ENCODE results near the gene ZSWIM2. TPM values are rescaled to one million over a fixed set of nuclear protein-coding genes. Genes with fewer than 3 reads are reported as not detected.

ZSWIM2 gene
- total and polyA plus RNA-seq, 2 of the 4 experiments (the other 2 are of a cell fraction), result 0.09 TPM; not detected in 1

DNA sequence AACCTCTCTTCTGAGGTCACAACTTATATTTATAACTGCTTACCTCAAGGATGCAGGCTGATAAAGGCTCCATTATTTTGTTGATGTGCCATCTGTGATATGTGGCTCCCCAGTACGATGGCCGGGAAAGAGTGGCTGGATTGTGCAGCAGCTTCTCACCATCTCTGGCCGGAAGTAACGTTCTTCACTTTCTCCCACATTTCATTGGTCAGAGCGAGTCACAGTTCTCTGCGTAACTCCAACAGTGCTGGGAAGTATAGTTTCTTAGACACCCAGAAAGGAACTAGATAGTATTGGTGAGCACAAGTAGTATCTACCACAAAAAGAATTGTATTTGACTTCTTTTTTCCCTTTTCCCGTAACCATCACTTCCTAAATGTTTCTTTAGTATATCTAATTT lies 28.7 kb downstream of the ZSWIM2 start:
- Histone ChIP-seq H3K9me3 (ENCODE audit: control insufficient read depth, insufficient read depth, low read length) (no peaks in the 10 kb centered on the region), H4K5ac (ENCODE audit: low read depth, low read length) (no peak overlapping the region), H2AK5ac (ENCODE audit: low read depth, low read length) (no peak overlapping the region), H3K4me3 (ENCODE audit: insufficient read depth, low read depth, low read length) (no peak overlapping the region), H3K27ac (ENCODE audit: insufficient read depth, low read length) (no peak overlapping the region), H3K56ac (ENCODE audit: extremely low read depth, insufficient read depth, low read length) (no peak overlapping the region), H3K9me1 (ENCODE audit: insufficient read depth, low read length) (no peaks in the 10 kb centered on the region), H3K18ac (ENCODE audit: low read depth, low read length) (no peak overlapping the region), H2BK5ac (ENCODE audit: low read depth, low read length, poor library complexity, severe bottlenecking) (no peak overlapping the region), H3K27me3 (ENCODE audit: control insufficient read depth, insufficient read depth, low read length) (no peaks in the 10 kb centered on the region), H3K79me1 (ENCODE audit: low read depth in 1 of 2, low read length in 2 of 2) (no peaks in the 10 kb centered on the region), H3K23ac (ENCODE audit: low read depth, low read length) (no peak overlapping the region), H3K14ac (replicated peaks; ENCODE audit: low read depth, low read length) (no peak overlapping the region), H2BK20ac (ENCODE audit: low read depth, low read length) (no peak overlapping the region), H3K4me1 (ENCODE audit: control insufficient read depth, insufficient read depth, low read length) (no peaks in the 10 kb centered on the region), H2AFZ (replicated peaks; ENCODE audit: low read length, poor library complexity) (no peak overlapping the region), H3K4ac (ENCODE audit: low read depth, low read length) (no peak overlapping the region), H4K20me1 (ENCODE audit: insufficient read depth, low read length) (no peaks in the 10 kb centered on the region), H2AK9ac (replicated peaks; ENCODE audit: low read depth, low read length, poor library complexity) (no peak overlapping the region), H2BK120ac (ENCODE audit: low read depth, low read length) (no peak overlapping the region), H2BK15ac (ENCODE audit: low read depth, low read length) (no peak overlapping the region), H3K36me3 (ENCODE audit: control insufficient read depth, insufficient read depth, low read length) (no peaks in the 10 kb centered on the region), H3K9ac (ENCODE audit: low read depth, low read length) (no peak overlapping the region), H4K8ac (ENCODE audit: low read depth in 2 of 2, low read length in 2 of 2) (no peak overlapping the region), H3K4me2 (ENCODE audit: low read depth, low read length) (no peak overlapping the region), H4K91ac (ENCODE audit: insufficient read depth, low read depth, low read length) (no peak overlapping the region)
- DNase-seq, result peak; percentile 20
- CTCF ChIA-PET, result interaction anchor here (0.8 kb wide), 1 partner anchor 13 kb away, joined by 3 read pairs; no protein-coding TSS in a partner anchor
- WGBS, 2 experiments (ENCODE audit: extremely low coverage in 2 of 2, insufficient read length in 1 of 2), result no CpG with 5 or more reads among the region's 7 CpGs
- no peak; the same call in 1 of the 2 replicates for ATAC-seq (ENCODE audit: low read depth)
- dilution Hi-C loops (cut with HindIII; ENCODE audit: low sequenced_read_pairs, unreplicated experiment), result no loop called here
- BruUV-seq (replicated peaks), result no TSS peak
- intact Hi-C loops (cut with micrococcal nuclease), result no loop called here
- POLR2A ChIA-PET (ENCODE audit: unreplicated experiment), result no interaction called here
- in situ Hi-C loops (cut with MboI; ENCODE audit: low sequenced_read_pairs), result no loop called here
- TF ChIP-seq RAD21 (IDR thresholded peaks at IDR 0.05; ENCODE audit: low read length), result no peak
- no peak for TF ChIP-seq NFE2L2 (IDR thresholded peaks at IDR 0.05; ENCODE audit: low read depth, low read length)
- no peak for TF ChIP-seq MXI1 (IDR thresholded peaks at IDR 0.05; ENCODE audit: borderline replicate concordance, low read depth, low read length)
- TF ChIP-seq, protein P1, sequence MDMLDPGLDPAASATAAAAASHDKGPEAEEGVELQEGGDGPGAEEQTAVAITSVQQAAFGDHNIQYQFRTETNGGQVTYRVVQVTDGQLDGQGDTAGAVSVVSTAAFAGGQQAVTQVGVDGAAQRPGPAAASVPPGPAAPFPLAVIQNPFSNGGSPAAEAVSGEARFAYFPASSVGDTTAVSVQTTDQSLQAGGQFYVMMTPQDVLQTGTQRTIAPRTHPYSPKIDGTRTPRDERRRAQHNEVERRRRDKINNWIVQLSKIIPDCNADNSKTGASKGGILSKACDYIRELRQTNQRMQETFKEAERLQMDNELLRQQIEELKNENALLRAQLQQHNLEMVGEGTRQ (IDR thresholded peaks at IDR 0.05; ENCODE audit: low read depth, low read length), result no peak
- no peak for TF ChIP-seq CHD1 (IDR thresholded peaks at IDR 0.05; ENCODE audit: low read depth, low read length)
- TF ChIP-seq MAFK (IDR thresholded peaks at IDR 0.05; ENCODE audit: low read depth, low read length), result no peak
- no peak for TF ChIP-seq RFX5 (IDR thresholded peaks at IDR 0.05; ENCODE audit: low read depth, low read length)
- TF ChIP-seq, protein P2, sequence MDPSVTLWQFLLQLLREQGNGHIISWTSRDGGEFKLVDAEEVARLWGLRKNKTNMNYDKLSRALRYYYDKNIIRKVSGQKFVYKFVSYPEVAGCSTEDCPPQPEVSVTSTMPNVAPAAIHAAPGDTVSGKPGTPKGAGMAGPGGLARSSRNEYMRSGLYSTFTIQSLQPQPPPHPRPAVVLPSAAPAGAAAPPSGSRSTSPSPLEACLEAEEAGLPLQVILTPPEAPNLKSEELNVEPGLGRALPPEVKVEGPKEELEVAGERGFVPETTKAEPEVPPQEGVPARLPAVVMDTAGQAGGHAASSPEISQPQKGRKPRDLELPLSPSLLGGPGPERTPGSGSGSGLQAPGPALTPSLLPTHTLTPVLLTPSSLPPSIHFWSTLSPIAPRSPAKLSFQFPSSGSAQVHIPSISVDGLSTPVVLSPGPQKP (IDR thresholded peaks at IDR 0.05; ENCODE audit: borderline replicate concordance, low read depth, low read length), result no peak
- no peak for TF ChIP-seq POLR2A (IDR thresholded peaks at IDR 0.05; ENCODE audit: low read depth, low read length)
- TF ChIP-seq FOS (IDR thresholded peaks at IDR 0.05; ENCODE audit: low read depth, low read length), result no peak
- TF ChIP-seq BHLHE40 (IDR thresholded peaks at IDR 0.05; ENCODE audit: low read depth, low read length), result no peak
- no peak for TF ChIP-seq CEBPB (IDR thresholded peaks at IDR 0.05; ENCODE audit: low read depth, low read length)
- no peak for TF ChIP-seq SMC3 (IDR thresholded peaks at IDR 0.05; ENCODE audit: low read depth, low read length)
- TF ChIP-seq, protein P3, sequence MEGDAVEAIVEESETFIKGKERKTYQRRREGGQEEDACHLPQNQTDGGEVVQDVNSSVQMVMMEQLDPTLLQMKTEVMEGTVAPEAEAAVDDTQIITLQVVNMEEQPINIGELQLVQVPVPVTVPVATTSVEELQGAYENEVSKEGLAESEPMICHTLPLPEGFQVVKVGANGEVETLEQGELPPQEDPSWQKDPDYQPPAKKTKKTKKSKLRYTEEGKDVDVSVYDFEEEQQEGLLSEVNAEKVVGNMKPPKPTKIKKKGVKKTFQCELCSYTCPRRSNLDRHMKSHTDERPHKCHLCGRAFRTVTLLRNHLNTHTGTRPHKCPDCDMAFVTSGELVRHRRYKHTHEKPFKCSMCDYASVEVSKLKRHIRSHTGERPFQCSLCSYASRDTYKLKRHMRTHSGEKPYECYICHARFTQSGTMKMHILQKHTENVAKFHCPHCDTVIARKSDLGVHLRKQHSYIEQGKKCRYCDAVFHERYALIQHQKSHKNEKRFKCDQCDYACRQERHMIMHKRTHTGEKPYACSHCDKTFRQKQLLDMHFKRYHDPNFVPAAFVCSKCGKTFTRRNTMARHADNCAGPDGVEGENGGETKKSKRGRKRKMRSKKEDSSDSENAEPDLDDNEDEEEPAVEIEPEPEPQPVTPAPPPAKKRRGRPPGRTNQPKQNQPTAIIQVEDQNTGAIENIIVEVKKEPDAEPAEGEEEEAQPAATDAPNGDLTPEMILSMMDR (conservative IDR thresholded peaks at IDR 0.05; ENCODE audit: low read depth, low read length), result no peak
- no peak for TF ChIP-seq RCOR1 (IDR thresholded peaks at IDR 0.05; ENCODE audit: insufficient replicate concordance, low read length)
- TF ChIP-seq MAZ (IDR thresholded peaks at IDR 0.05; ENCODE audit: borderline replicate concordance, low read depth, low read length), result no peak
